ENCODE measurements around the gene SYNPO2.
A peak's percentile ranks its signal among the peaks of the same experiment; 100 is the strongest.

SYNPO2 gene

GRCh38 chr4:119025916-119026661 is 137.4 kb downstream of the SYNPO2 start:
- Histone ChIP-seq H3K4me3 (ENCODE audit: low read depth in 1 of 2, low read length in 2 of 2) (peak overlapping the region; percentile 55 to 69), H3K4me1 (ENCODE audit: control insufficient read depth in 1 of 2, insufficient read depth in 2 of 2, low read length in 2 of 2) (no peaks in the 10 kb centered on the region), H3K36me3 (ENCODE audit: control insufficient read depth in 1 of 2, insufficient read depth in 2 of 2, low read length in 2 of 2) (peaks cover under 1 to 26% of the 10 kb centered on the region in 2 donors), H3K27ac (ENCODE audit: low read length) (peak overlapping the region; percentile 96), H3K9me3 (ENCODE audit: control insufficient read depth in 1 of 2, low read length in 2 of 2) (no peaks in the 10 kb centered on the region), H3K27me3 (ENCODE audit: low read depth, low read length) (no peaks in the 10 kb centered on the region)

GRCh38 chr4:119026662-119027444 is 138.2 kb downstream of the SYNPO2 start:
- no peaks in the 10 kb centered on the region for H3K27me3 ChIP-seq (ENCODE audit: low read depth, low read length)
- H3K27ac ChIP-seq (ENCODE audit: low read length), result peak overlapping the region; percentile 96
- no peaks in the 10 kb centered on the region for H3K9me3 ChIP-seq (ENCODE audit: control insufficient read depth in 1 of 2, low read length in 2 of 2)
- no peaks in the 10 kb centered on the region for H3K4me1 ChIP-seq (ENCODE audit: control insufficient read depth in 1 of 2, insufficient read depth in 2 of 2, low read length in 2 of 2)
- H3K4me3 ChIP-seq (ENCODE audit: low read depth in 1 of 2, low read length in 2 of 2), result peak overlapping the region; percentile 55 to 69
- peaks cover 8 to 29% of the 10 kb centered on the region in 2 donors for H3K36me3 ChIP-seq (ENCODE audit: control insufficient read depth in 1 of 2, insufficient read depth in 2 of 2, low read length in 2 of 2)

GRCh38 chr4:119027811-119028210 is 139.2 kb downstream of the SYNPO2 start:
- no peaks in the 10 kb centered on the region for H3K4me1 ChIP-seq (ENCODE audit: control insufficient read depth in 1 of 2, insufficient read depth in 2 of 2, low read length in 2 of 2)
- peaks cover 14 to 29% of the 10 kb centered on the region in 2 donors for H3K36me3 ChIP-seq (ENCODE audit: control insufficient read depth in 1 of 2, insufficient read depth in 2 of 2, low read length in 2 of 2)
- no peaks in the 10 kb centered on the region for H3K9me3 ChIP-seq (ENCODE audit: control insufficient read depth in 1 of 2, low read length in 2 of 2)
- H3K27ac ChIP-seq (ENCODE audit: low read length), result peak overlapping the region; percentile 96
- H3K4me3 ChIP-seq (ENCODE audit: low read depth in 1 of 2, low read length in 2 of 2), result peak overlapping the region; percentile 55 to 69
- H3K27me3 ChIP-seq (ENCODE audit: low read depth, low read length), result no peaks in the 10 kb centered on the region

- Histone ChIP-seq H3K27me3 (ENCODE audit: low read depth, low read length) (no peaks in the 10 kb centered on the region), H3K9me3 (ENCODE audit: control insufficient read depth in 1 of 2, low read length in 2 of 2) (no peaks in the 10 kb centered on the region), H3K27ac (ENCODE audit: low read length) (peak overlapping the region; percentile 96), H3K36me3 (ENCODE audit: control insufficient read depth in 1 of 2, insufficient read depth in 2 of 2, low read length in 2 of 2) (peaks cover 14 to 29% of the 10 kb centered on the region in 2 donors), H3K4me1 (ENCODE audit: control insufficient read depth in 1 of 2, insufficient read depth in 2 of 2, low read length in 2 of 2) (no peaks in the 10 kb centered on the region), H3K4me3 (ENCODE audit: low read depth in 1 of 2, low read length in 2 of 2) (peak overlapping the region; percentile 55 to 69)
Measured at GRCh38 chr4:119028296-119028695, 139.6 kb downstream of the SYNPO2 start.

GRCh38 chr4:119029847-119030535 is 141.3 kb downstream of the SYNPO2 start:
- peaks cover 14 to 41% of the 10 kb centered on the region in 2 donors for H3K36me3 ChIP-seq (ENCODE audit: control insufficient read depth in 1 of 2, insufficient read depth in 2 of 2, low read length in 2 of 2)
- no peaks in the 10 kb centered on the region for H3K9me3 ChIP-seq (ENCODE audit: control insufficient read depth in 1 of 2, low read length in 2 of 2)
- peak overlapping the region; percentile 54 to 68 for H3K4me3 ChIP-seq (ENCODE audit: low read depth in 1 of 2, low read length in 2 of 2)
- H3K27me3 ChIP-seq (ENCODE audit: low read depth, low read length), result no peaks in the 10 kb centered on the region
- peak overlapping the region; percentile 96 for H3K27ac ChIP-seq (ENCODE audit: low read length)
- H3K4me1 ChIP-seq (ENCODE audit: control insufficient read depth in 1 of 2, insufficient read depth in 2 of 2, low read length in 2 of 2), result peaks cover 0 to 16% of the 10 kb centered on the region in 2 donors

GRCh38 chr4:119030536-119030890 is 141.9 kb downstream of the SYNPO2 start:
- Histone ChIP-seq H3K36me3 (ENCODE audit: control insufficient read depth in 1 of 2, insufficient read depth in 2 of 2, low read length in 2 of 2) (peaks cover 14 to 41% of the 10 kb centered on the region in 2 donors), H3K27ac (ENCODE audit: low read length) (peak overlapping the region; percentile 96), H3K4me3 (ENCODE audit: low read depth in 1 of 2, low read length in 2 of 2) (peak overlapping the region; percentile 54 to 68), H3K27me3 (ENCODE audit: low read depth, low read length) (no peaks in the 10 kb centered on the region), H3K9me3 (ENCODE audit: control insufficient read depth in 1 of 2, low read length in 2 of 2) (no peaks in the 10 kb centered on the region), H3K4me1 (ENCODE audit: control insufficient read depth in 1 of 2, insufficient read depth in 2 of 2, low read length in 2 of 2) (peaks cover 0 to 19% of the 10 kb centered on the region in 2 donors)

GRCh38 chr4:119031218-119031617 is 142.6 kb downstream of the SYNPO2 start:
- H3K36me3 ChIP-seq (ENCODE audit: control insufficient read depth in 1 of 2, insufficient read depth in 2 of 2, low read length in 2 of 2), result peaks cover 14 to 35% of the 10 kb centered on the region in 2 donors
- peaks cover 0 to 26% of the 10 kb centered on the region in 2 donors for H3K4me1 ChIP-seq (ENCODE audit: control insufficient read depth in 1 of 2, insufficient read depth in 2 of 2, low read length in 2 of 2)
- no peaks in the 10 kb centered on the region for H3K9me3 ChIP-seq (ENCODE audit: control insufficient read depth in 1 of 2, low read length in 2 of 2)
- H3K4me3 ChIP-seq (ENCODE audit: low read depth in 1 of 2, low read length in 2 of 2), result peak overlapping the region; percentile 54 to 68
- H3K27me3 ChIP-seq (ENCODE audit: low read depth, low read length), result no peaks in the 10 kb centered on the region
- H3K27ac ChIP-seq (ENCODE audit: low read length), result peak overlapping the region; percentile 96

GRCh38 chr4:119032921-119033685 is 144.4 kb downstream of the SYNPO2 start:
- H3K27ac ChIP-seq (ENCODE audit: low read length), result peak overlapping the region; percentile 66
- H3K36me3 ChIP-seq (ENCODE audit: control insufficient read depth in 1 of 2, insufficient read depth in 2 of 2, low read length in 2 of 2), result peaks cover 14 to 25% of the 10 kb centered on the region in 2 donors

GRCh38 chr4:119034276-119035008 is 145.8 kb downstream of the SYNPO2 start:
- peak overlapping the region; percentile 66 for H3K27ac ChIP-seq (ENCODE audit: low read length)

More at GRCh38 chr4:119032921-119033685, 144.4 kb downstream of the SYNPO2 start:
- Histone ChIP-seq H3K4me3 (ENCODE audit: low read depth in 1 of 2, low read length in 2 of 2) (peak overlapping the region; percentile 35 to 53), H3K4me1 (ENCODE audit: control insufficient read depth in 1 of 2, insufficient read depth in 2 of 2, low read length in 2 of 2) (peaks cover 0 to 38% of the 10 kb centered on the region in 2 donors), H3K9me3 (ENCODE audit: control insufficient read depth in 1 of 2, low read length in 2 of 2) (no peaks in the 10 kb centered on the region), H3K27me3 (ENCODE audit: low read depth, low read length) (no peaks in the 10 kb centered on the region)

More at GRCh38 chr4:119034276-119035008, 145.8 kb downstream of the SYNPO2 start:
- H3K9me3 ChIP-seq (ENCODE audit: control insufficient read depth in 1 of 2, low read length in 2 of 2), result no peaks in the 10 kb centered on the region
- peak overlapping the region; percentile 37 to 53 for H3K4me3 ChIP-seq (ENCODE audit: low read depth in 1 of 2, low read length in 2 of 2)
- H3K27me3 ChIP-seq (ENCODE audit: low read depth, low read length), result no peaks in the 10 kb centered on the region
- peaks cover 0 to 48% of the 10 kb centered on the region in 2 donors for H3K4me1 ChIP-seq (ENCODE audit: control insufficient read depth in 1 of 2, insufficient read depth in 2 of 2, low read length in 2 of 2)
- peaks cover 14 to 25% of the 10 kb centered on the region in 2 donors for H3K36me3 ChIP-seq (ENCODE audit: control insufficient read depth in 1 of 2, insufficient read depth in 2 of 2, low read length in 2 of 2)

Measured in muscle layer of duodenum (tissue), 2 donors.